ENCODE data around the gene HPDL.

HPDL gene

GRCh38 chr1:45317166-45317565, 9.5 kb upstream of the HPDL start:
- no peak for DNase-seq (ENCODE audit: low read depth, low spot score)
- ChIA-PET POLR2A (no interaction called here), CTCF (no interaction called here)
- no peak overlapping the region for H3K4me3 ChIP-seq (ENCODE audit: low read depth, low read length)
- TF ChIP-seq CTCF (IDR thresholded peaks at IDR 0.05; ENCODE audit: insufficient read depth, low read length, missing control alignments) = no peak

- no peak for DNase-seq (ENCODE audit: low read depth, low spot score)
- ChIA-PET CTCF (interaction anchor here (1.2 to 2.1 kb wide), 4 partner anchors 9 to 19 kb away, joined by 3 to 12 read pairs (median 4); no protein-coding TSS in a partner anchor), POLR2A (no interaction called here)
These were observed 6.9 kb upstream of the HPDL start for GRCh38 chr1:45319761-45320160.

GRCh38 chr1:45321444-45321843, 5.3 kb upstream of the HPDL start:
- CTCF ChIA-PET = interaction anchor here (1.5 to 2.1 kb wide), 2 partner anchors 15 to 17 kb away, joined by 3 to 12 read pairs; no protein-coding TSS in a partner anchor
- TF ChIP-seq CTCF (IDR thresholded peaks at IDR 0.05; ENCODE audit: insufficient read depth, low read length, missing control alignments) = no peak
- POLR2A ChIA-PET = no interaction called here
- no peak overlapping the region for H3K4me3 ChIP-seq (ENCODE audit: low read depth, low read length)
- DNase-seq (ENCODE audit: low read depth, low spot score) = no peak

More at GRCh38 chr1:45319761-45320160, 6.9 kb upstream of the HPDL start:
- TF ChIP-seq CTCF (IDR thresholded peaks at IDR 0.05; ENCODE audit: insufficient read depth, low read length, missing control alignments) = no peak
- no peak overlapping the region for H3K4me3 ChIP-seq (ENCODE audit: low read depth, low read length)

GRCh38 chr1:45322486-45323040, 4.1 kb upstream of the HPDL start:
- DNase-seq (ENCODE audit: low read depth, low spot score) = no peak
- no peak overlapping the region for H3K4me3 ChIP-seq (ENCODE audit: low read depth, low read length)
- CTCF ChIA-PET = interaction anchor here (1.3 to 2.2 kb wide), 3 partner anchors 170 to 308 kb away, joined by 3 to 4 read pairs (median 4); no protein-coding TSS in a partner anchor

DNA sequence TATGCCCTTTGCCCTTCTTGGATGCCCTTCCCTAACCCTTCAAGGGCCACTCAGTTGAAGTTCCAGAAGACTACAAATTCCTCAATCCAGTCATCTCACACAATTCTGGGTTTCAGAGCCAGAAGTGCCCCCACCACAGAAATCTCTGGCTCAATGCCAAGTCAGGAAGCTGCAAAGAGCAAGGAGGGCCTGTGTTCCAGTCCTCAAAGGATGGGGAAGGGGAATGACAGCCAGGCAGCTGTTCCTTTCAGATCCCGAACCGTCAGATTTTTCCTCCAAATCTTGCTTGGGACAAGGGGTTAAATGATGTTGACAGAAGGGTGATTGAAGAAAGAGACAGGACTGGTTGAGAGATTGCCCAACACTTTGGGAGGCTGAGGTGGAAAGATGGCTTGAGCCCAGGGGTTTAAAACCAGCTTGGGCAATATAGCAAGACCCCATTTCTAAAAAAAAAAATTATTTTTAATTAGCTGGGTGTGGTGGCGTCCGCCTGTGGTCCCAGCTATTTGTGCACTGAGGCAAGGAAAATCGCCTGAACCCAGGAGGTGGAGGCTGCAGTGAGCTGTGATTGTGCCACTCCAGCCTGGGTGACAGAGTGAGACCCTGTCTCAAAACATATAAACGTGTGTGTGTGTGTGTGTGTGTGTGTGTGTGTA, 716 bp upstream of the HPDL start:
- no peak for DNase-seq (ENCODE audit: low read depth, low spot score)
- H3K4me3 ChIP-seq (ENCODE audit: low read depth, low read length) = no peak overlapping the region; the same call in 1 of the 2 replicates
- POLR2A ChIA-PET = interaction anchor here (1.0 to 1.5 kb wide), 2 partner anchors 13 to 258 kb away, joined by 3 to 7 read pairs; partner anchors contain the start of genes MUTYH, NASP and TOE1
- CTCF ChIA-PET = interaction anchor here (0.8 to 3.4 kb wide), 6 partner anchors 11 to 457 kb away, joined by 3 to 22 read pairs (median 5); partner anchors contain the start of genes MUTYH and TOE1
- no peak for TF ChIP-seq CTCF (IDR thresholded peaks at IDR 0.05; ENCODE audit: insufficient read depth, low read length, missing control alignments)

More at GRCh38 chr1:45322486-45323040, 4.1 kb upstream of the HPDL start:
- POLR2A ChIA-PET = interaction anchor here (0.7 kb wide), 1 partner anchor 199 kb away, joined by 3 read pairs; the partner anchor contains the start of gene PRDX1
- TF ChIP-seq CTCF (IDR thresholded peaks at IDR 0.05; ENCODE audit: insufficient read depth, low read length, missing control alignments) = no peak

Data from AG04449 (cell line).